ENCODE measurements around the gene ZNF512B.

Gene ZNF512B

DNA sequence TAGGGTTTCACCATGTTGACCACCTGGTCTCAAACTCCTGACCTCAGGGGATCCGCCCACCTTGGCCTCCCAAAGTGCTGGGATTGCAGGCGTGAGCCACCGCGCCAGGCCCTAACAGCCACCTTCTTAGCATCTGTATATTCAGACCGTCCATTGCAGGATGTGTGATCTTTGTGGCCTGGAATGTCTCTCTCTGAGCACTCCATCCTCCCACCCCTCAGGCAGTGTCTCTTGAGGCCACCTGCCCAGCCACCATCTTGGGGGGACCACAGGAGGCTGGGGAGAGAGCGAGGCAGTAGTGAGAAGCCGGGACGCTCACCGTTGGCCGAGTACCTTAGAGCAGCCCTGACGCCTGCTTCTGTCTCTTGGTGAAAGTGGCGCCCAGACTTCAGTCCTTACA is 56.0 kb downstream of the ZNF512B start:
- no peak overlapping the region for H3K4me3 ChIP-seq (replicated peaks; ENCODE audit: low read depth, low read length)
- no peak for DNase-seq (ENCODE audit: low read depth)
- no peak for TF ChIP-seq CTCF (IDR thresholded peaks at IDR 0.05; ENCODE audit: low read length, missing control alignments)

GRCh38 chr20:63911176-63911575 is 58.6 kb downstream of the ZNF512B start:
- DNase-seq (ENCODE audit: low read depth) = peak; percentile 14
- no peak overlapping the region for H3K4me3 ChIP-seq (replicated peaks; ENCODE audit: low read depth, low read length)
- no peak for TF ChIP-seq CTCF (IDR thresholded peaks at IDR 0.05; ENCODE audit: low read length, missing control alignments)

GRCh38 chr20:63908008-63908682 is 61.6 kb downstream of the ZNF512B start:
- no peak overlapping the region for H3K4me3 ChIP-seq (replicated peaks; ENCODE audit: low read depth, low read length)
- no peak for DNase-seq (ENCODE audit: low read depth)
- TF ChIP-seq CTCF (IDR thresholded peaks at IDR 0.05; ENCODE audit: low read length, missing control alignments) = no peak

Data from fibroblast of pulmonary artery (primary cell).